Measurements from ENCODE around the gene EMCN. TPM values are rescaled to one million over a fixed set of nuclear protein-coding genes. Genes with fewer than 3 reads are reported as not detected.
"Not testable (repeated sequence)": the region's sequence is repeated elsewhere in the genome, so short reads cannot be mapped to it uniquely, and the experiment has no call there.

The EMCN gene
- total RNA-seq, 1 donor from 2014 or later, result 46.4 TPM

GRCh38 chr4:100420571-100420970 lies 97.3 kb downstream of the EMCN start:
- ATAC-seq (no peak), DNase-seq (ENCODE audit: missing footprints) (no peak)
- intact Hi-C loops (cut with DNase I), result loop anchor here (5.0 kb wide), 2 partner anchors 97 to 317 kb away; partner anchors contain the start of gene EMCN

GRCh38 chr4:100417565-100417964 lies 100.3 kb downstream of the EMCN start:
- no peak for ATAC-seq
- intact Hi-C loops (cut with DNase I), result no loop called here
- DNase-seq (ENCODE audit: missing footprints), result no peak

- intact Hi-C loops (cut with DNase I), result no loop called here
- DNase-seq (ENCODE audit: missing footprints) (no peak), ATAC-seq (no peak)
These were observed 103.6 kb downstream of the EMCN start for GRCh38 chr4:100414016-100414790.

GRCh38 chr4:100391863-100392262 lies 126.0 kb downstream of the EMCN start:
- no peak for ATAC-seq
- intact Hi-C loops (cut with DNase I), result no loop called here

GRCh38 chr4:100391086-100391485 lies 126.7 kb downstream of the EMCN start:
- ATAC-seq, result no peak
- intact Hi-C loops (cut with DNase I), result no loop called here
- no peak for DNase-seq (ENCODE audit: missing footprints)

More at GRCh38 chr4:100391863-100392262, 126.0 kb downstream of the EMCN start:
- DNase-seq (ENCODE audit: missing footprints), result no peak

GRCh38 chr4:100386270-100386669 lies 131.6 kb downstream of the EMCN start:
- ATAC-seq, result no peak
- intact Hi-C loops (cut with DNase I), result no loop called here

GRCh38 chr4:100380401-100380800 lies 137.4 kb downstream of the EMCN start:
- intact Hi-C loops (cut with DNase I); DNase-seq (ENCODE audit: missing footprints); ATAC-seq: not testable (repeated sequence)

More at GRCh38 chr4:100386270-100386669, 131.6 kb downstream of the EMCN start:
- no peak for DNase-seq (ENCODE audit: missing footprints)

GRCh38 chr4:100379583-100380105 lies 138.2 kb downstream of the EMCN start:
- intact Hi-C loops (cut with DNase I), result no loop called here
- DNase-seq (ENCODE audit: missing footprints) (no peak), ATAC-seq (no peak)

GRCh38 chr4:100372432-100372831 lies 145.4 kb downstream of the EMCN start:
- ATAC-seq, result no peak

GRCh38 chr4:100369871-100370270 lies 148.0 kb downstream of the EMCN start:
- no peak for DNase-seq (ENCODE audit: missing footprints)
- ATAC-seq, result no peak
- intact Hi-C loops (cut with DNase I), result no loop called here

More at GRCh38 chr4:100372432-100372831, 145.4 kb downstream of the EMCN start:
- DNase-seq (ENCODE audit: missing footprints), result no peak
- intact Hi-C loops (cut with DNase I), result no loop called here

- intact Hi-C loops (cut with DNase I), result no loop called here
- no peak for ATAC-seq
- no peak for DNase-seq (ENCODE audit: missing footprints)
These were observed 150.4 kb downstream of the EMCN start for GRCh38 chr4:100367451-100367850.

GRCh38 chr4:100366213-100366612 lies 151.6 kb downstream of the EMCN start:
- DNase-seq (ENCODE audit: missing footprints), result no peak
- intact Hi-C loops (cut with DNase I), result no loop called here

GRCh38 chr4:100362366-100362765 lies 155.5 kb downstream of the EMCN start:
- no peak for DNase-seq (ENCODE audit: missing footprints)
- ATAC-seq, result no peak
- intact Hi-C loops (cut with DNase I), result no loop called here

More at GRCh38 chr4:100366213-100366612, 151.6 kb downstream of the EMCN start:
- ATAC-seq, result no peak

GRCh38 chr4:100361336-100361735 lies 156.5 kb downstream of the EMCN start:
- no peak for ATAC-seq
- intact Hi-C loops (cut with DNase I), result no loop called here
- no peak for DNase-seq (ENCODE audit: missing footprints)

GRCh38 chr4:100360211-100360610 lies 157.6 kb downstream of the EMCN start:
- intact Hi-C loops (cut with DNase I), result no loop called here
- ATAC-seq (no peak), DNase-seq (ENCODE audit: missing footprints) (no peak)

- intact Hi-C loops (cut with DNase I), result no loop called here
- ATAC-seq, result no peak
These were observed 158.4 kb downstream of the EMCN start for GRCh38 chr4:100359441-100359840.

GRCh38 chr4:100357542-100357941 lies 160.3 kb downstream of the EMCN start:
- DNase-seq (ENCODE audit: missing footprints) (no peak), ATAC-seq (no peak)
- intact Hi-C loops (cut with DNase I), result no loop called here

More at GRCh38 chr4:100359441-100359840, 158.4 kb downstream of the EMCN start:
- DNase-seq (ENCODE audit: missing footprints), result no peak

- intact Hi-C loops (cut with DNase I), result no loop called here
- DNase-seq (ENCODE audit: missing footprints), result no peak
- no peak for ATAC-seq
These were observed 161.7 kb downstream of the EMCN start for GRCh38 chr4:100356172-100356571.

GRCh38 chr4:100352352-100352751 lies 165.5 kb downstream of the EMCN start:
- ATAC-seq; DNase-seq (ENCODE audit: missing footprints); intact Hi-C loops (cut with DNase I): not testable (repeated sequence)

GRCh38 chr4:100348473-100348872 lies 169.3 kb downstream of the EMCN start:
- DNase-seq (ENCODE audit: missing footprints) (no peak), ATAC-seq (no peak)
- intact Hi-C loops (cut with DNase I), result no loop called here
